ENCODE results near the gene PRPF40B. TPM values are rescaled to one million over a fixed set of nuclear protein-coding genes. Genes with fewer than 3 reads are reported as not detected.

The PRPF40B gene
- total and polyA plus RNA-seq, 2 donors (not counting 1 experiment from before 2014, with no cell fraction given): 11.7 to 23.7 TPM

- WGBS (ENCODE audit: insufficient coverage): 81% methylated on average over 6 of the region's 13 CpGs
- H3K27me3 Mint-ChIP-seq: no peaks in the 10 kb centered on the region
- Histone ChIP-seq H3K4me3 (ENCODE audit: control extremely low read depth in 1 of 5, extremely low read depth in 1 of 5, insufficient read depth in 1 of 5, low read depth in 2 of 5, low read length in 4 of 5) (no peak overlapping the region), H3K27me3 (replicated peaks in 1 of 4; ENCODE audit: control extremely low read depth in 1 of 4, control insufficient read depth in 3 of 4, insufficient read depth in 4 of 4, low read length in 3 of 4) (no peaks in the 10 kb centered on the region), H3K4me2 (replicated peaks; ENCODE audit: low read depth, low read length, poor library complexity, severe bottlenecking) (peak overlapping the region; percentile 62), H3K4me1 (ENCODE audit: control insufficient read depth in 2 of 2, insufficient read depth in 2 of 2, low read length in 2 of 2) (peaks cover 64 to 67% of the 10 kb centered on the region in 2 donors), H3K9ac (ENCODE audit: low read length) (no peak overlapping the region), H3K9me3 (ENCODE audit: control extremely low read depth in 1 of 3, control insufficient read depth in 2 of 3, insufficient read depth in 1 of 3, low read length in 2 of 3) (no peaks in the 10 kb centered on the region), H3K36me3 (replicated peaks in 1 of 2; ENCODE audit: control extremely low read depth in 1 of 2, control insufficient read depth in 1 of 2, extremely low read depth in 1 of 2, insufficient read depth in 2 of 2, low read length in 1 of 2) (no peaks in the 10 kb centered on the region), H3K27ac (ENCODE audit: low read length in 2 of 2) (peak overlapping the region; percentile 92 to 95), H4K20me1 (ENCODE audit: control insufficient read depth, insufficient read depth, low read length, poor library complexity, severe bottlenecking) (no peaks in the 10 kb centered on the region), H2AFZ (ENCODE audit: insufficient read depth, low read depth, low read length, poor library complexity, severe bottlenecking) (no peak overlapping the region), H3K79me2 (ENCODE audit: control insufficient read depth, insufficient read depth, low read length) (peaks cover 61% of the 10 kb centered on the region)
- POLR2A ChIA-PET: interaction anchor here (0.6 to 1.5 kb wide), 6 partner anchors 9 to 595 kb away, joined by 3 to 7 read pairs (median 3); partner anchors contain the start of gene TMBIM6
- peak overlapping the region; percentile 34 for H3K4me3 Mint-ChIP-seq
- H3K27ac Mint-ChIP-seq: peak overlapping the region; percentile 87
- TF ChIP-seq EZH2 (IDR thresholded peaks at IDR 0.05; ENCODE audit: borderline replicate concordance, insufficient read depth, low read depth, low read length, poor library complexity, severe bottlenecking) (no peak), CTCF (IDR thresholded peaks at IDR 0.05) (no peak)
- ATAC-seq (ENCODE audit: low read depth) (no peak), DNase-seq (no peak)
- H3K9me3 Mint-ChIP-seq (ENCODE audit: insufficient read depth): no peaks in the 10 kb centered on the region
- H3K4me1 Mint-ChIP-seq: peaks cover 84% of the 10 kb centered on the region
- intact Hi-C loops (cut with micrococcal nuclease): no loop called here
- CTCF ChIA-PET: interaction anchor here (0.8 to 6.5 kb wide), 13 partner anchors 9 to 50 kb away, joined by 3 to 48 read pairs (median 8); partner anchors contain the start of genes FMNL3 and PRPF40B
Observed at GRCh38 chr12:49673446-49674317, 50.3 kb downstream of the PRPF40B start.

Measured in B cell (primary cell).